ENCODE measurements around the gene UGT1A7. TPM values are rescaled to one million over a fixed set of nuclear protein-coding genes. Genes with fewer than 3 reads are reported as not detected.
A peak's percentile ranks its signal among the peaks of the same experiment; 100 is the strongest.

The UGT1A7 gene
- total RNA-seq, 1 experiment from 2014 or later, result 0.18 TPM

DNA sequence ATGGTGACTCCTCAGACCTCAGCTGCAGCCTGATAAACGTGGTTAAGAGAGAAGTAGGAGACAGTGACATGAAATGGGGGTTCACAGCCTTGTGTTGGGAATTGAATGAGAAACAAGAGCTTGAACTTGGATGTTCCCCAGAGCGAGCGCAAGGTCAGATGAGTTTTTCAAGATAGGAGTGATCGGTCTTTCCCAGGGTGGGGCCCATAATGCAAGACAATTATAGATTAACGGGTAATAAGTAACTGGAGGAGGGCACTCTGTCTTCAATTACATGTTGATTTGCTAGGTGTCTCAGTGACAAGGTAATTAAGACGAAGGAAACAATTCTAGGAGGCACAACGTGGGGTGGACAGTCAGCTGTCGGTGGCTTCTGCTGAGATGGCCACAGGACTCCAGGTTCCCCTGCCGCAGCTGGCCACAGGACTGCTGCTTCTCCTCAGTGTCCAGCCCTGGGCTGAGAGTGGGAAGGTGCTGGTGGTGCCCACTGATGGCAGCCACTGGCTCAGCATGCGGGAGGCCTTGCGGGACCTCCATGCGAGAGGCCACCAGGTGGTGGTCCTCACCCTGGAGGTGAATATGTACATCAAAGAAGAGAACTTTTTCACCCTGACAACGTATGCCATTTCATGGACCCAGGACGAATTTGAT lies 31.0 kb downstream of the UGT1A7 start, which contains the start of gene UGT1A5:
Gene UGT1A5 (plus strand): TSS at position 297 of the 651 bp plus-strand sequence. CDS start 85 bp downstream, at position 382.
- Histone ChIP-seq H3K4me1 (peaks cover 16% of the 10 kb centered on the region), H3K4me3 (ENCODE audit: low read depth, low read length) (no peak within 1 kb of the TSS), H3K27me3 (replicated peaks; ENCODE audit: control insufficient read depth, insufficient read depth, low read length) (no peaks in the 10 kb centered on the region), H3K36me3 (ENCODE audit: control insufficient read depth, insufficient read depth, low read length) (no peaks in the 10 kb centered on the region), H3K9me3 (no peaks in the 10 kb centered on the region)
- H3K27me3 Mint-ChIP-seq (ENCODE audit: insufficient read depth, unreplicated experiment), result no peaks in the 10 kb centered on the region
- BruUV-seq (replicated peaks), result no TSS peak
- DNase-seq, result no peak
- H3K4me3 Mint-ChIP-seq (ENCODE audit: unreplicated experiment), result no peak within 1 kb of the TSS
- H3K4me1 Mint-ChIP-seq (ENCODE audit: low read depth, unreplicated experiment), result peaks cover 11% of the 10 kb centered on the region
- peak within 1 kb of the TSS; percentile 6 for H3K27ac Mint-ChIP-seq (ENCODE audit: unreplicated experiment)
- TF ChIP-seq, protein P1, sequence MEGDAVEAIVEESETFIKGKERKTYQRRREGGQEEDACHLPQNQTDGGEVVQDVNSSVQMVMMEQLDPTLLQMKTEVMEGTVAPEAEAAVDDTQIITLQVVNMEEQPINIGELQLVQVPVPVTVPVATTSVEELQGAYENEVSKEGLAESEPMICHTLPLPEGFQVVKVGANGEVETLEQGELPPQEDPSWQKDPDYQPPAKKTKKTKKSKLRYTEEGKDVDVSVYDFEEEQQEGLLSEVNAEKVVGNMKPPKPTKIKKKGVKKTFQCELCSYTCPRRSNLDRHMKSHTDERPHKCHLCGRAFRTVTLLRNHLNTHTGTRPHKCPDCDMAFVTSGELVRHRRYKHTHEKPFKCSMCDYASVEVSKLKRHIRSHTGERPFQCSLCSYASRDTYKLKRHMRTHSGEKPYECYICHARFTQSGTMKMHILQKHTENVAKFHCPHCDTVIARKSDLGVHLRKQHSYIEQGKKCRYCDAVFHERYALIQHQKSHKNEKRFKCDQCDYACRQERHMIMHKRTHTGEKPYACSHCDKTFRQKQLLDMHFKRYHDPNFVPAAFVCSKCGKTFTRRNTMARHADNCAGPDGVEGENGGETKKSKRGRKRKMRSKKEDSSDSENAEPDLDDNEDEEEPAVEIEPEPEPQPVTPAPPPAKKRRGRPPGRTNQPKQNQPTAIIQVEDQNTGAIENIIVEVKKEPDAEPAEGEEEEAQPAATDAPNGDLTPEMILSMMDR (IDR thresholded peaks at IDR 0.05; ENCODE audit: insufficient read depth in 1 of 2, low read depth in 1 of 2, low read length in 1 of 2, severe bottlenecking in 1 of 2, unreplicated experiment in 1 of 2), result no peak
- ChIA-PET POLR2A (no interaction called here), CTCF (interaction anchor here (0.6 kb wide), 1 partner anchor 796 kb away, joined by 3 read pairs; no protein-coding TSS in a partner anchor)
- H3K36me3 Mint-ChIP-seq (ENCODE audit: insufficient read depth, unreplicated experiment), result peaks cover 6% of the 10 kb centered on the region
- intact Hi-C loops (cut with micrococcal nuclease; ENCODE audit: unreplicated experiment), result loop anchor here (5.0 kb wide), 2 partner anchors 130 to 145 kb away; partner anchors contain the start of gene USP40
- no peaks in the 10 kb centered on the region for H3K9me3 Mint-ChIP-seq (ENCODE audit: unreplicated experiment)

DNA sequence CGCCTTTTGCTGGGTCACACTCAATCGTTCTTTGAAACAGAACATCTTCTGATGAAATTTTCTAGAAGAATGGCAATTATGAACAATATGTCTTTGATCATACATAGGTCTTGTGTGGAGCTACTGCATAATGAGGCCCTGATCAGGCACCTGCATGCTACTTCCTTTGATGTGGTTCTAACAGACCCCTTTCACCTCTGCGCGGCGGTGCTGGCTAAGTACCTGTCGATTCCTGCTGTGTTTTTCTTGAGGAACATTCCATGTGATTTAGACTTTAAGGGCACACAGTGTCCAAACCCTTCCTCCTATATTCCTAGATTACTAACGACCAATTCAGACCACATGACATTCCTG lies 31.5 kb downstream of the UGT1A7 start:
- intact Hi-C loops (cut with micrococcal nuclease; ENCODE audit: unreplicated experiment), result loop anchor here (5.0 kb wide), 2 partner anchors 131 to 146 kb away; partner anchors contain the start of gene USP40
- H3K9me3 Mint-ChIP-seq (ENCODE audit: unreplicated experiment), result no peaks in the 10 kb centered on the region
- Histone ChIP-seq H3K9me3 (no peaks in the 10 kb centered on the region), H3K36me3 (ENCODE audit: control insufficient read depth, insufficient read depth, low read length) (no peaks in the 10 kb centered on the region), H3K4me1 (peaks cover 14% of the 10 kb centered on the region), H3K4me3 (ENCODE audit: low read depth, low read length) (no peak overlapping the region), H3K27me3 (replicated peaks; ENCODE audit: control insufficient read depth, insufficient read depth, low read length) (no peaks in the 10 kb centered on the region)
- TF ChIP-seq, protein P1 (IDR thresholded peaks at IDR 0.05; ENCODE audit: insufficient read depth in 1 of 2, low read depth in 1 of 2, low read length in 1 of 2, severe bottlenecking in 1 of 2, unreplicated experiment in 1 of 2), result no peak
- CTCF ChIA-PET, result no interaction called here
- POLR2A ChIA-PET, result no interaction called here
- H3K27ac Mint-ChIP-seq (ENCODE audit: unreplicated experiment), result no peak overlapping the region
- no peaks in the 10 kb centered on the region for H3K27me3 Mint-ChIP-seq (ENCODE audit: insufficient read depth, unreplicated experiment)
- no peak overlapping the region for H3K4me3 Mint-ChIP-seq (ENCODE audit: unreplicated experiment)
- H3K36me3 Mint-ChIP-seq (ENCODE audit: insufficient read depth, unreplicated experiment), result peaks cover 7% of the 10 kb centered on the region
- peaks cover 11% of the 10 kb centered on the region for H3K4me1 Mint-ChIP-seq (ENCODE audit: low read depth, unreplicated experiment)
- no TSS peak for BruUV-seq (replicated peaks)
- DNase-seq, result no peak

DNA sequence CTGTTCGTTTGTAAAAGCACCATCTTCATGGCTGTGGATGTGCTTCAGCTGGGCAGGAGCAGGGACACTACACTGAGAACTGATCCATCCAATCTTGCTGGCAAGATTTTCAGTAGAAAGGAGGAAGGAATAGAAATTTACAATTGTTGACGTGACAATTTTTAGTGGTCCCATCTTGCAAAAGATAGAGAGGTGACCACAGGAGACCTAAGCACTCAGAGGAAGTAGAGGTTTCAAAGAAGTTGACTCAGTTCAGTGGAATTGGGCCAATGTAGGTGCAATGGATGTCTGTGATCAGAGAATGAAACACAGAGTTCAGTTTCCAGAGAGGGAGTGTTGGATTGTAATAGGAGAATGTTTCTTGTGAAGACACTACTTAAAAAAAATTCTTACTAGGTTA lies 32.4 kb downstream of the UGT1A7 start:
- Histone ChIP-seq H3K36me3 (ENCODE audit: control insufficient read depth, insufficient read depth, low read length) (no peaks in the 10 kb centered on the region), H3K4me3 (ENCODE audit: low read depth, low read length) (no peak overlapping the region), H3K4me1 (peaks cover 10% of the 10 kb centered on the region; the same call in 1 of the 2 replicates), H3K27me3 (replicated peaks; ENCODE audit: control insufficient read depth, insufficient read depth, low read length) (no peaks in the 10 kb centered on the region), H3K9me3 (no peaks in the 10 kb centered on the region)
- ChIA-PET POLR2A (no interaction called here), CTCF (no interaction called here)
- H3K9me3 Mint-ChIP-seq (ENCODE audit: unreplicated experiment), result no peaks in the 10 kb centered on the region
- no peak overlapping the region for H3K4me3 Mint-ChIP-seq (ENCODE audit: unreplicated experiment)
- peaks cover 13% of the 10 kb centered on the region for H3K36me3 Mint-ChIP-seq (ENCODE audit: insufficient read depth, unreplicated experiment)
- no peak for DNase-seq
- intact Hi-C loops (cut with micrococcal nuclease; ENCODE audit: unreplicated experiment), result loop anchor here (5.0 kb wide), 2 partner anchors 132 to 147 kb away; partner anchors contain the start of gene USP40
- BruUV-seq (replicated peaks), result no TSS peak
- no peaks in the 10 kb centered on the region for H3K27me3 Mint-ChIP-seq (ENCODE audit: insufficient read depth, unreplicated experiment)
- no peak overlapping the region for H3K27ac Mint-ChIP-seq (ENCODE audit: unreplicated experiment)
- peaks cover 11% of the 10 kb centered on the region for H3K4me1 Mint-ChIP-seq (ENCODE audit: low read depth, unreplicated experiment)
- TF ChIP-seq, protein P1 (IDR thresholded peaks at IDR 0.05; ENCODE audit: insufficient read depth in 1 of 2, low read depth in 1 of 2, low read length in 1 of 2, severe bottlenecking in 1 of 2, unreplicated experiment in 1 of 2), result no peak
